WTC11 (cell line): ENCODE results near the gene ZNF326. TPM values are rescaled to one million over a fixed set of nuclear protein-coding genes. Genes with fewer than 3 reads are reported as not detected.

Experiments used
- ATAC-seq: fragments of 200-7000 bp; cut with Tn5 transposase; 2 replicates; pipeline ENCODE4 v1.10.0; 2021; ENCODE audit warnings: mild to moderate bottlenecking, moderate library complexity
- CTCF ChIA-PET: fragments of 300-600 bp; sonication (Branson Sonifier 250); formaldehyde crosslinking; loops from one replicate; lab custom pipeline; 2021; ENCODE audit warnings: antibody characterized with exemption; lab: Charles Lee
- POLR2A ChIA-PET: fragments of 350-600 bp; sonication (Branson Sonifier 250); formaldehyde crosslinking; loops from one replicate; lab custom pipeline; 2021; ENCODE audit warnings: antibody characterized with exemption; lab: Charles Lee
- DNase-seq: peaks from one replicate; pipeline ENCODE4 v3.0.0; 2021; ENCODE audit warnings: low spot score
- H3K27ac Mint-ChIP-seq: 2 replicates; pipeline ENCODE4 v1.8.0; 2021; ENCODE audit warnings: mixed read lengths
- H3K27me3 Mint-ChIP-seq: 2 replicates; pipeline ENCODE4 v1.8.0; 2021; ENCODE audit warnings: low read depth, mild to moderate bottlenecking, moderate library complexity, mixed read lengths
- H3K36me3 Mint-ChIP-seq: 2 replicates; pipeline ENCODE4 v1.8.0; 2021; ENCODE audit warnings: mixed read lengths
- H3K4me1 Mint-ChIP-seq: 2 replicates; pipeline ENCODE4 v1.8.0; 2022; ENCODE audit warnings: mixed read lengths
- H3K4me3 Mint-ChIP-seq: 2 replicates; pipeline ENCODE4 v1.8.0; 2021; ENCODE audit warnings: mild to moderate bottlenecking, moderate library complexity, mixed read lengths
- H3K9me3 Mint-ChIP-seq: 2 replicates; pipeline ENCODE4 v1.8.0; 2021; ENCODE audit warnings: mixed read lengths
- AFF4 ChIP-seq: sonication (generic); formaldehyde crosslinking; IDR thresholded peaks from 2 replicates; pipeline ENCODE4 v1.8.1; 2023; ENCODE audit warnings: mild to moderate bottlenecking, missing genetic modification reagents, borderline replicate concordance
- ATF1 ChIP-seq: sonication (generic); formaldehyde crosslinking; IDR thresholded peaks from 2 replicates; pipeline ENCODE4 v1.8.1; 2023; ENCODE audit warnings: mild to moderate bottlenecking, moderate library complexity, missing genetic modification reagents
- CDX4 ChIP-seq: fragments of 250-450 bp; sonication (Bioruptor Pico); IDR thresholded peaks from 2 replicates; pipeline ENCODE4 v1.9.0; 2021; ENCODE audit warnings: moderate library complexity, mild to moderate bottlenecking, inconsistent platforms, borderline replicate concordance
- CREB1 ChIP-seq: sonication (generic); formaldehyde crosslinking; IDR thresholded peaks from 2 replicates; pipeline ENCODE4 v1.8.0; 2023; ENCODE audit warnings: mild to moderate bottlenecking, missing genetic modification reagents
- HMGXB4 ChIP-seq: sonication (generic); formaldehyde crosslinking; IDR thresholded peaks from 2 replicates; pipeline ENCODE4 v1.8.1; 2023; ENCODE audit warnings: mild to moderate bottlenecking, moderate library complexity, missing genetic modification reagents
- MXD4 ChIP-seq: fragments of 250-450 bp; sonication (Bioruptor Pico); IDR thresholded peaks from 2 replicates; pipeline ENCODE4 v1.8.0; 2021; ENCODE audit warnings: mild to moderate bottlenecking, moderate library complexity, borderline replicate concordance
- NFE2L1 ChIP-seq: sonication (generic); formaldehyde crosslinking; IDR thresholded peaks from 2 replicates; pipeline ENCODE4 v1.8.1; 2023; ENCODE audit warnings: missing genetic modification reagents
- OVOL2 ChIP-seq: fragments of 250-450 bp; sonication (Bioruptor Pico); IDR thresholded peaks from 2 replicates; pipeline ENCODE4 v1.9.0; 2021; ENCODE audit warnings: mild to moderate bottlenecking, borderline replicate concordance
- SMAD3 ChIP-seq: sonication (generic); formaldehyde crosslinking; IDR thresholded peaks from 2 replicates; pipeline ENCODE4 v1.8.0; 2022; ENCODE audit warnings: missing genetic modification reagents, mild to moderate bottlenecking, borderline replicate concordance
- TEAD1 ChIP-seq: sonication (generic); formaldehyde crosslinking; IDR thresholded peaks from 2 replicates; pipeline ENCODE4 v1.8.0; 2022; ENCODE audit warnings: mild to moderate bottlenecking, missing genetic modification reagents
- total RNA-seq: library from RNA; stranded (reverse); gene quantifications from 3 replicates; pipeline ENCODE4 v1.2.3, GENCODE V29; 2021
- TF ChIP-seq, protein P1 (sequence below): sonication (generic); formaldehyde crosslinking; IDR thresholded peaks from 2 replicates; pipeline ENCODE4 v1.8.1; 2022; ENCODE audit warnings: low read depth, mild to moderate bottlenecking, moderate library complexity, missing genetic modification reagents, borderline replicate concordance
- TF ChIP-seq, protein P2 (sequence below): fragments of 250-450 bp; sonication (Bioruptor Pico); IDR thresholded peaks from 2 replicates; pipeline ENCODE4 v1.9.0; 2021; ENCODE audit warnings: mild to moderate bottlenecking, borderline replicate concordance
- TF ChIP-seq, protein P3 (sequence below): fragments of 250-450 bp; sonication (Bioruptor Pico); IDR thresholded peaks from 2 replicates; pipeline ENCODE4 v2.1.2; 2022; ENCODE audit warnings: mild to moderate bottlenecking, moderate library complexity

The ZNF326 gene
- total RNA-seq, 1 experiment from 2014 or later, result 32.7 TPM

GRCh38 chr1:89994231-89994804 is 592 bp upstream of the ZNF326 start (continued):
- TF ChIP-seq, protein P1, sequence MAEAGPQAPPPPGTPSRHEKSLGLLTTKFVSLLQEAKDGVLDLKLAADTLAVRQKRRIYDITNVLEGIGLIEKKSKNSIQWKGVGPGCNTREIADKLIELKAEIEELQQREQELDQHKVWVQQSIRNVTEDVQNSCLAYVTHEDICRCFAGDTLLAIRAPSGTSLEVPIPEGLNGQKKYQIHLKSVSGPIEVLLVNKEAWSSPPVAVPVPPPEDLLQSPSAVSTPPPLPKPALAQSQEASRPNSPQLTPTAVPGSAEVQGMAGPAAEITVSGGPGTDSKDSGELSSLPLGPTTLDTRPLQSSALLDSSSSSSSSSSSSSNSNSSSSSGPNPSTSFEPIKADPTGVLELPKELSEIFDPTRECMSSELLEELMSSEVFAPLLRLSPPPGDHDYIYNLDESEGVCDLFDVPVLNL (CRISPR knock-in tag), result no peak
- TF ChIP-seq NFE2L1, result no peak

DNA sequence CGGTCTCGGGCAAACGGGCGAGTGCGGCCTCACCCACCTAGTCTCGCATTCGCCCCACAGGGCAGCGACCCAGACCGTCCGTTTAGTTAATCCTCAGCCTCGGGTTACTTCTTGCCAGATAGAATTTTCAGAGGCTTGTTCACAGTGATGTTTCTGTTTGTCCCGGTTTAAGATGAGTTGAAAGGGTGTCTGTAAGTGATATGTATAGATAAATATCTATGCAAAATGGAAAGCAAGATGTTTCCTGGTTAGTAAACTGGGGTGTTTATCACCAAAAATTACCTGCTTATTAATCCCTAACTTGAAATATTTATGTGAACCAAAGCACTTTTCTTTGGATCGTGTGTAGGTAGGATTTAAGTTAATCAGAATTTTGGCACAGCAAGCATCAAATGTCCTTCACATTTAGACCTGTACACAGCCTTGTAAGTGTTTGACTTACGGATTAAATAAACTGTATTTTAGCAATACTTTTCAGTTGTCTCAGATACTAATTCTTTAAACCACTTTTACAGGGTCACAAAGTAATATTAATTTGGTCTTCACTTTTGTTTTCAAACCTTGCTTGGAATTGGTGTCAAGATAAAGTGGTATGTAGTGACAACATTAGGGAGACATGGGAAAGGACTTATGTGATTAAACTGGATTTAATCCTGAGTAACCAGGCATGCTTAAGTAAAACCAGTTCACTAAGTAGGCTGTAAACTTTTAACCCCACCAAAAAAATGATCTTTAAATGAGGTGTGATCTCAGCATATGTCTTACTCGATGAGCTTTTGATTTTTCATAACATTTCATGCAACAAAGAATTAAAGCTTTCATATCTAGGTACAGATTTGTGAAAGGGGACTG is 914 bp downstream of the ZNF326 start:
- ChIA-PET POLR2A (no interaction called here), CTCF (no interaction called here)
- DNase-seq (no peak), ATAC-seq (no peak)
- peak overlapping the region; percentile 99 for H3K4me3 Mint-ChIP-seq
- H3K36me3 Mint-ChIP-seq, result peaks cover 12% of the 10 kb centered on the region
- no peaks in the 10 kb centered on the region for H3K9me3 Mint-ChIP-seq
- no peak for TF ChIP-seq HMGXB4
- TF ChIP-seq TEAD1 (CRISPR knock-in tag), result no peak
- TF ChIP-seq, protein P2, sequence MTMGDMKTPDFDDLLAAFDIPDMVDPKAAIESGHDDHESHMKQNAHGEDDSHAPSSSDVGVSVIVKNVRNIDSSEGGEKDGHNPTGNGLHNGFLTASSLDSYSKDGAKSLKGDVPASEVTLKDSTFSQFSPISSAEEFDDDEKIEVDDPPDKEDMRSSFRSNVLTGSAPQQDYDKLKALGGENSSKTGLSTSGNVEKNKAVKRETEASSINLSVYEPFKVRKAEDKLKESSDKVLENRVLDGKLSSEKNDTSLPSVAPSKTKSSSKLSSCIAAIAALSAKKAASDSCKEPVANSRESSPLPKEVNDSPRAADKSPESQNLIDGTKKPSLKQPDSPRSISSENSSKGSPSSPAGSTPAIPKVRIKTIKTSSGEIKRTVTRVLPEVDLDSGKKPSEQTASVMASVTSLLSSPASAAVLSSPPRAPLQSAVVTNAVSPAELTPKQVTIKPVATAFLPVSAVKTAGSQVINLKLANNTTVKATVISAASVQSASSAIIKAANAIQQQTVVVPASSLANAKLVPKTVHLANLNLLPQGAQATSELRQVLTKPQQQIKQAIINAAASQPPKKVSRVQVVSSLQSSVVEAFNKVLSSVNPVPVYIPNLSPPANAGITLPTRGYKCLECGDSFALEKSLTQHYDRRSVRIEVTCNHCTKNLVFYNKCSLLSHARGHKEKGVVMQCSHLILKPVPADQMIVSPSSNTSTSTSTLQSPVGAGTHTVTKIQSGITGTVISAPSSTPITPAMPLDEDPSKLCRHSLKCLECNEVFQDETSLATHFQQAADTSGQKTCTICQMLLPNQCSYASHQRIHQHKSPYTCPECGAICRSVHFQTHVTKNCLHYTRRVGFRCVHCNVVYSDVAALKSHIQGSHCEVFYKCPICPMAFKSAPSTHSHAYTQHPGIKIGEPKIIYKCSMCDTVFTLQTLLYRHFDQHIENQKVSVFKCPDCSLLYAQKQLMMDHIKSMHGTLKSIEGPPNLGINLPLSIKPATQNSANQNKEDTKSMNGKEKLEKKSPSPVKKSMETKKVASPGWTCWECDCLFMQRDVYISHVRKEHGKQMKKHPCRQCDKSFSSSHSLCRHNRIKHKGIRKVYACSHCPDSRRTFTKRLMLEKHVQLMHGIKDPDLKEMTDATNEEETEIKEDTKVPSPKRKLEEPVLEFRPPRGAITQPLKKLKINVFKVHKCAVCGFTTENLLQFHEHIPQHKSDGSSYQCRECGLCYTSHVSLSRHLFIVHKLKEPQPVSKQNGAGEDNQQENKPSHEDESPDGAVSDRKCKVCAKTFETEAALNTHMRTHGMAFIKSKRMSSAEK (CRISPR knock-in tag), result no peak
- TF ChIP-seq, protein P3, sequence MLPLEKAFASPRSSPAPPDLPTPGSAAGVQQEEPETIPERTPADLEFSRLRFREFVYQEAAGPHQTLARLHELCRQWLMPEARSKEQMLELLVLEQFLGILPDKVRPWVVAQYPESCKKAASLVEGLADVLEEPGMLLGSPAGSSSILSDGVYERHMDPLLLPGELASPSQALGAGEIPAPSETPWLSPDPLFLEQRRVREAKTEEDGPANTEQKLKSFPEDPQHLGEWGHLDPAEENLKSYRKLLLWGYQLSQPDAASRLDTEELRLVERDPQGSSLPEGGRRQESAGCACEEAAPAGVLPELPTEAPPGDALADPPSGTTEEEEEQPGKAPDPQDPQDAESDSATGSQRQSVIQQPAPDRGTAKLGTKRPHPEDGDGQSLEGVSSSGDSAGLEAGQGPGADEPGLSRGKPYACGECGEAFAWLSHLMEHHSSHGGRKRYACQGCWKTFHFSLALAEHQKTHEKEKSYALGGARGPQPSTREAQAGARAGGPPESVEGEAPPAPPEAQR, result no peak
- TF ChIP-seq OVOL2 (CRISPR knock-in tag), result no peak
- TF ChIP-seq MXD4 (CRISPR knock-in tag), result no peak
- TF ChIP-seq SMAD3 (CRISPR knock-in tag), result no peak
- TF ChIP-seq CREB1 (CRISPR knock-in tag), result no peak
- TF ChIP-seq CDX4 (CRISPR knock-in tag), result no peak
- no peak for TF ChIP-seq AFF4 (CRISPR knock-in tag)
- TF ChIP-seq ATF1 (CRISPR knock-in tag), result no peak
- H3K27ac Mint-ChIP-seq, result peak overlapping the region; percentile 97
- H3K4me1 Mint-ChIP-seq, result peaks cover 46% of the 10 kb centered on the region
- H3K27me3 Mint-ChIP-seq, result no peaks in the 10 kb centered on the region
